Measurements from ENCODE around the gene SERPINA5.

The SERPINA5 gene

DNA sequence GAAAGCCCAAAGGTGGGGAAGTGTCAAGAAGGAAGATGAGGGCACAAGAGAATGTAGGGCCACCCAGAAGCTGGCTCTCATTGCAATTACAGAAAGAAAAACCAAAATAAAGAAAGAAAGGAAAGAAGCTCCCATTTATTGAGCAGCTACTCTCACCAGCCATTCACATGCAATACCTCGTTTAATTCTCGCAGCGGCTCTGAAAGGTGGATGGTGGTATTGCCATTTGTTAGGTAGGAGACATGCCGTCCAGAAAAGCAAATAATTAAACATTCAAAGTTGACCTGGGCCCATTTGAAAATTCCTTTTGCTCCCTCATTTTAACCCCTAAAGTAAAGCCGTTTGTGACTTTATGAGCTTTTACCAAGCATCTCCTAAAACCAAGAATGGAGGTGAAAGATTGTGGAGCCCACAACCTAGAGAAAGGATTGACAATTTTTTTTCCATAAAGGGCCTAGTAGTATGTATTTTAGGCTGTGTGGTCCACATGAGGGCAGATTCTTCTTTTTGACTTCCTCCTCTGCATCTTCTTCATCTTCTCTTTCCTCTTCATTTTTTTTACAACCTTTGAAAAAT lies 36.2 kb downstream of the SERPINA5 start:
- H3K9me3 Mint-ChIP-seq, result peaks cover 8% of the 10 kb centered on the region
- H3K4me1 Mint-ChIP-seq, result no peaks in the 10 kb centered on the region
- H3K4me3 Mint-ChIP-seq, result no peak overlapping the region
- H3K36me3 Mint-ChIP-seq, result no peaks in the 10 kb centered on the region
- no peak overlapping the region for H3K27ac Mint-ChIP-seq
- H3K27me3 Mint-ChIP-seq, result peaks cover 2% of the 10 kb centered on the region

DNA sequence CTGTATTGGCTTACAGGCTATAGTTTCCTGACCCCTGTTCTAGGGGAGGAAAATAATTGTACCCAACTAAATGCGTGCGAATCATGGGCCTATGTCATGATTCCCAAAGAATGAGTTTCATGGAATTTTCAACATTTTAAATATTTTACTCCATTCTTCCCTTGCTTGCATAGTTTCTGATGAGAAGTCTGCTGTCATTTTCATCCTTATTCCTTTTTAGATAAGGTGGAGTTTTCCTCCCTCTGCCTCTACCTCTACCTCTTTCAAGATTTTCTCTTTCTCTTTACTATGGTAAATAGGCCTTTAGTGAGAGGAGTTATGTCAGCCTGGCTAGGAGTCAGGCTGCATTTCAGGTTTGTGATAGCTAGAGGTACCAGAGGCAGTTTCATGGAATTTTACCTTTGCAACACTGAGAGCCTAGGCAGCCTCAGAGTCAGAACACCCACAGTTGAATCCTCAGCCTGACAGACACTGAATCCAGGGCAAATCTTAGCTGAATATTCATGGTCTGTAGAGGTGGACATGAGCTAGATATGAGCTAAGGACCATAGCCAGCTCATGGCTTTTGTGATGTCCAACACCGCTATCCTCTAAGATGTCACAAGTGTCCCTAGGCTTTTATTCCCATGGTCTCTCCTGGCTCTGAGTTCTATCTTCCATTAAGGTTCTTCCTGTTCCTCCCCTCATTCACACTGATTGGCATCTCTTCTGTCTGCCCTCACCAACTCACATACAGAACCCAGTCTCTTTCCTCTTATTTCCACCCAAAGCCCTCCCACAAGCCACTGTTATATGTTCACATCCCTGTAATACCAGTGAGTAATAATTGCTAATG lies 37.0 kb downstream of the SERPINA5 start:
- Mint-ChIP-seq H3K9me3 (peaks cover 8% of the 10 kb centered on the region), H3K4me3 (no peak overlapping the region)

DNA sequence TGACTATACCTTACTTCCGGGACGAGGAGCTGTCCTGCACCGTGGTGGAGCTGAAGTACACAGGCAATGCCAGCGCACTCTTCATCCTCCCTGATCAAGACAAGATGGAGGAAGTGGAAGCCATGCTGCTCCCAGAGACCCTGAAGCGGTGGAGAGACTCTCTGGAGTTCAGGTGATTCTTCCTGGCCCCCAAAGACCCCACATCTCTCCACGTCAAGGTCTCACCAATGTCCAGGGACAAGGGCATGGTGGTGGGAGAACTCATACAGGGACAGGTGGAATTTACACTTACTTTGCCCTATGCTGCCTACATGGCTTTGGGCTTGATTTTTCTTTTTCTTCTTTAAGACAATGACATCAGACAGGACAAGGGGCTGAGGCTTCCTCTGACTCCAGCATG lies 38.1 kb downstream of the SERPINA5 start:
- Mint-ChIP-seq H3K36me3 (no peaks in the 10 kb centered on the region), H3K9me3 (peaks cover 8% of the 10 kb centered on the region), H3K27ac (no peak overlapping the region), H3K27me3 (peaks cover 3% of the 10 kb centered on the region), H3K4me3 (no peak overlapping the region), H3K4me1 (no peaks in the 10 kb centered on the region)

More for the DNA sequence above, 37.0 kb downstream of the SERPINA5 start:
- H3K36me3 Mint-ChIP-seq, result no peaks in the 10 kb centered on the region
- H3K27me3 Mint-ChIP-seq, result peaks cover 2% of the 10 kb centered on the region
- no peak overlapping the region for H3K27ac Mint-ChIP-seq
- no peaks in the 10 kb centered on the region for H3K4me1 Mint-ChIP-seq

DNA sequence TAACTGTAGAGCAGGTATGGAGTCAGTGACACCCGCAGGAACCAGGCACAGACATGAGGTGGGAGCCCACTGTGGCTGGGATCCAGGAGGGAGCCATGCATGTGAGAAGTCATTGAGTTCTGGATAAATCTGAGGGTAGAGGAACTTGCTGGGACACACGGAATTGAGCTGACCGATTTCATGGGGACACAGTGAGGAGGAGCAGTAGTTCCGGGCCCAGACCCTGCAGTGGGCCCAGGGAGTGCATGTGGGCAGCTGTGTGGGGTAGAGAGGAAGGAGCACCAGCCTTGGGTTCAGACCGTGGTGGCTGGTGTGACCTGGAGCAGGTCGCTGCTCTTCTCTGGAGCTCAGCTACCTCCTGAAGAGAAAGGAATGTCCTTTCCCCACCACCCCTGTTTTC lies 39.4 kb downstream of the SERPINA5 start:
- no peaks in the 10 kb centered on the region for H3K4me1 Mint-ChIP-seq
- no peak overlapping the region for H3K4me3 Mint-ChIP-seq
- H3K27me3 Mint-ChIP-seq, result peaks cover 3% of the 10 kb centered on the region
- no peaks in the 10 kb centered on the region for H3K36me3 Mint-ChIP-seq
- no peak overlapping the region for H3K27ac Mint-ChIP-seq
- peaks cover 8% of the 10 kb centered on the region for H3K9me3 Mint-ChIP-seq

DNA sequence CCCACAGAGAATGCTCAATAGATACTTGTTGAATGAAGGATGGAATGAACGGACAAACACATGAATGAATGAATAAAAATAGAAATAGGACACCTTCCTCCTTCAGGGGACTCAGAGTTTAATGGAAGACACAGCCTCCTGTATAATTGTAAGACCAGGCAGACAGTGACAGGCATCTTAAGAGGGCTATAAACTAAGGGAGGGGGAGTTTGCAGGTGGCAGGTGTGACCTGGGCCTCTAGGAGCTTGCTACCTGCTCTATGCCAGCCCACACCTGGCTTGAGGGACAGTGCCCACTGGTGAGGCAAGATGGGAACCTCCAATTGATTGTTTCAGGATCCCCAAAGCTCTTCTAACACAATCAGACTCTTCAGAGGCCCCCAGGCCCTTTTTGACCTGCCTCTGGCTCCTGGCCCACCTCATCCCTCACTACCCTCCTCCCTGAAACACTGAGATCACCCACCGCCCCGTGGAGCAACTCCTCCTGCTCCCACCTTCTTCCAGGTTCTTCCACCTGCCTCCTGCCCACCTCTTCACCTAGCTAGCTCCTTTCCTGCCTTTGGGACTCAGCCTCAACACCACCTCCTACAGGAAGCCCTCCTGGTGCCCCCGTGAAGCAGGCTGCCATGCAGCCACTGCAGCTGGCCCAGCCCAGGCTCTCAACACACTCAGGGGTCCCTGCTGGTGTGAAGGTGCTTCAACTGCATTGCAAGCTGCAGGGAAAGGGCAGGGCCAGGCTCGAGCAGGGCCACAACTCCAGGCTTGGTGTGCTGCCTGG lies 40.3 kb downstream of the SERPINA5 start:
- Mint-ChIP-seq H3K4me1 (no peaks in the 10 kb centered on the region), H3K4me3 (no peak overlapping the region), H3K9me3 (peaks cover 8% of the 10 kb centered on the region), H3K36me3 (no peaks in the 10 kb centered on the region), H3K27me3 (peaks cover 3% of the 10 kb centered on the region), H3K27ac (no peak overlapping the region)

DNA sequence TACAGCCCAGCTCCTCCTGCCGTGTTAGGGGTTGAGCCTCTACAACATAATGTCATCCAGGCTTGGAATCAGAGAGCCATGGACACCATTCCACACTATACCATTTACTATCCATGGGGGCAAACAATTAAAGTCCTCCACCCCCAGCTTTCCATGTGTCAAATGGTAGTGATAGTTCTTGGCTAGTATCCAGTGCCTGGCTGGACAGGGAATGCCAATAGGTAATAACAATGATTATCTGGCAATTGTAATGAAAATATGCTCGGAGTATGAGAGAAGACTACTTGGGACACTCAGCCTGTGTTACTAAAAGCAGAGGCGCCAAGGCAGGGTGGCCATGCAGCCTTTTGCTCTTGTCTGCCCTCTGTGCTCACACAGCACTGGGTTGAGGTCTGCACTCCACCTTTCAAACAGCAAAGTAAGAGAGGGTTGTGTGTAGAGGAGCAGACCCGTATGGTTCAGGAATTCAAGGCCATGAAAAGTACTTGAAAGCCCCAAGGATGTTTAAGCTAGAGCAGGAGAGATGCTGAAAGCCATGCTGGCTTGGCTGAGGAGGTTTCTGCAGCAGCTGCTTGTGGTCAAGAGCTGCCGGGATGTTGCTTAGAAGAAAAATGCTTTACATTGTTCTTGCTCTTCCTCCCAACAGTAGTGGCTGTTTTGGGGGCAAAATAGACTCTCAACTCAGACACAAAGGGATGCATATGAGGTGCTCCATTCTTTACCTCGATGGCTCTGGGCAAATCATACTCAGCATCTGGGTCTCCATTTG lies 41.6 kb downstream of the SERPINA5 start:
- Mint-ChIP-seq H3K4me3 (no peak overlapping the region), H3K36me3 (no peaks in the 10 kb centered on the region), H3K27me3 (peaks cover 3% of the 10 kb centered on the region), H3K27ac (no peak overlapping the region), H3K4me1 (no peaks in the 10 kb centered on the region), H3K9me3 (peaks cover 8% of the 10 kb centered on the region)

DNA sequence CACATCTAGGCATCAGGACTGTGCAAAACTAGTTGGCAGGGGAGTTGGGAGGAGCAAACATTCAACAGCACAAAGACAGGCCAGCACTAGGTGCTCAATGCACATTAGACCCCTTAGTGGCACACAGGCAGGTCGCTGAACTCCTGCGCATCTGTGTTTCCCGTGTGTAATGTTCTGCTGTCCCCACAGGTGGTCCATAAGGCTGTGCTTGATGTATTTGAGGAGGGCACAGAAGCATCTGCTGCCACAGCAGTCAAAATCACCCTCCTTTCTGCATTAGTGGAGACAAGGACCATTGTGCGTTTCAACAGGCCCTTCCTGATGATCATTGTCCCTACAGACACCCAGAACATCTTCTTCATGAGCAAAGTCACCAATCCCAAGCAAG lies 42.2 kb downstream of the SERPINA5 start:
- Mint-ChIP-seq H3K27ac (no peak overlapping the region), H3K9me3 (peaks cover 8% of the 10 kb centered on the region), H3K27me3 (peaks cover 3% of the 10 kb centered on the region), H3K36me3 (no peaks in the 10 kb centered on the region), H3K4me3 (no peak overlapping the region), H3K4me1 (no peaks in the 10 kb centered on the region)

DNA sequence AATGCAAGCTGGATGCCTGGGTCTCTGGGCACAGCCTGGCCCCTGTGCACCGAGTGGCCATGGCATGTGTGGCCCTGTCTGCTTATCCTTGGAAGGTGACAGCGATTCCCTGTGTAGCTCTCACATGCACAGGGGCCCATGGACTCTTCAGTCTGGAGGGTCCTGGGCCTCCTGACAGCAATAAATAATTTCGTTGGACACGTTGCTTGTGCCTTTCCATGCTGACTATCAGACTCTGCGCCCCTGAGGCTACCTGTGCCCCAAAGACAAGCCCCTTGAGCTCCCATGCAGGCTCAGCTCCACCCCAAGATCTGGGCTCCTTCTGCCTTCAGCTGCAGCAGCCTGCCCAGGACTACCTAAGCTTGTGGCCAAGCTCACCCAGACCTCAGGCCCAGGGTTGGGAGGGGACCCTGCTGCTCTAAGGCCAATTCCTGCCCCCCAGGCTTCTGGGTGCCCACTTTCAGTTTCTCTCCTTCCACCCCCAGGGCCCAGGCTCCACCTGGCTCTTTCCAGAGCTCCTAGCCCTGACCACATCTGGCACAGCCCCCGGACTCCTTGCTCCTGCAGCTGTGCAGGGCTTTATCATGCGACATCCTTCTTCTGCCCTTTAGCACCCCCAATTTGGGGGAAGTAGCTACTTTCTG lies 42.8 kb downstream of the SERPINA5 start:
- Mint-ChIP-seq H3K4me1 (no peaks in the 10 kb centered on the region), H3K27ac (no peak overlapping the region), H3K36me3 (no peaks in the 10 kb centered on the region), H3K9me3 (peaks cover 3% of the 10 kb centered on the region), H3K27me3 (peaks cover 3% of the 10 kb centered on the region), H3K4me3 (no peak overlapping the region)

DNA sequence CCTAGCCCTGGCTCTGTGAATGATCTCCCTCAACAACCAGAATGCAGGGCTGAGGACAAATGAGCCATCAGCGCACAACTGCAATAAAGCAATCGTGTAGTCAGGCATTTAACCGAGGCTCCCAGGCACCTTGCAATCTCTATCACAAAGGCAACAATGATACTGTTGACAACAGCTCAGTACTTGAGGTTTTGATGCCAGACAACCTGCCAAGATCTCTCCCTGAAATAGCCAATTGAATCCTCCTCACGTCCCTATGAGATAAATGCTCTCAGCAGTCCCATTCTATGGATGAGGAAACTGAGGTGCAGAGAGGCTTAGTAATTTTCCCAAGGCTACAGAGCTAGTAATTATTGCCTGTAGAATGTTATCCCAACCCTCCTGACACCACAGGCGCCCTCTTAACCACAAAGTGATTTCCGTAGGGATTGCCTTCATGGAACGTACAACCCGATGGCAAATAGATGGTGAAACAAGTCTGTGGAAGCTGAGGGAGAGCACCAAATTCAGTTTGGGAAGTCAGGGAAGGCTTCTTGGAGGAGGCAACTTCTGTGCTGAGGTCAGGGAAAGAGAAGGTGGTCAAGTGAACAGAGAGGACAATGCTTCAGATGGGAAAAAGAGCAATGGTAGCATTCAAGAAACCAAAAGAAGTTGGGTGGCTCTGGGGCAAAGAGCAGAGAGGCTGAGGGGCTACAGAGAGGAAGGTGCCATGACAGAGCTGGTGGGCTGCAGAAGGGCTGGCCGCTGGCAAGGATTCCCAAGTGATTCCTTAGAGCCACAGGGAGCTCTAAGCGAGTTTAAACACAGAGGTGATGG lies 43.5 kb downstream of the SERPINA5 start:
- Mint-ChIP-seq H3K4me1 (no peaks in the 10 kb centered on the region), H3K4me3 (no peak overlapping the region), H3K27ac (no peak overlapping the region), H3K36me3 (no peaks in the 10 kb centered on the region), H3K27me3 (peaks cover 3% of the 10 kb centered on the region), H3K9me3 (no peaks in the 10 kb centered on the region)

DNA sequence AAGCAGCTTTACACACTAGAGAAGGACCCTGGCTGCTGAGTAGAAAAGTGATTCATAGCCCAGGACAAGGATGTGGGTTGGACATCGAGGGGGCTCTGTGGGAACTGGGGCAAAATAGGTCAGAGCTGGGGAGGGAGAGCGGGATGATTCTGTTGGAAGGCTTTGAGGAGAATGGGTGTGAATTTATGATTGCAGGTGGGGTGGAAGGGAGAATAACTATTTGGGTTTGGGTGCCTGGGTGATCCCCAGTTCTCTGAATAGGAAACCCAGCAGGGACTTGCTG lies 44.1 kb downstream of the SERPINA5 start:
- Mint-ChIP-seq H3K27me3 (peaks cover 3% of the 10 kb centered on the region), H3K27ac (no peak overlapping the region), H3K36me3 (no peaks in the 10 kb centered on the region), H3K4me3 (no peak overlapping the region), H3K4me1 (no peaks in the 10 kb centered on the region), H3K9me3 (no peaks in the 10 kb centered on the region)

DNA sequence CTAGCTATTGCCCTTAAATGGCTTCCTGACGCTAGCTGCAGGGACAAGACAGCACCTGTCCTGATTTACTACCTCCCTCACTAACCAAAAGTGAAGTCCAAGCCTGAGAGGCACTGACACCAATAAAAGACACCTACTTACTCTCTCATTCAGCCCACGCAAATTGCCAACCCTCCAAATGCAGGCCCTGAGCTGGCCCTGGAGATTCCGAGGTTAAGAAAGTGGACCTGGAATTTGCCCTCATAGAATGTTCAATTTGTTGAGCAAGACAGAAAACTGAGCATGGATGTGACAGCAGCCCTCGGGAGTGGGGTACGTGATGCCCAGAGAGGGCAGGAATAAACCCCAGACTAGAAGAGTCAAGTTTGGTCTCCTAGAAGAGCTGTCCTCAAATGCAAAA lies 47.4 kb downstream of the SERPINA5 start:
- H3K4me1 Mint-ChIP-seq, result no peaks in the 10 kb centered on the region
- peaks cover 1% of the 10 kb centered on the region for H3K27me3 Mint-ChIP-seq
- no peak overlapping the region for H3K4me3 Mint-ChIP-seq
- H3K27ac Mint-ChIP-seq, result no peak overlapping the region
- no peaks in the 10 kb centered on the region for H3K9me3 Mint-ChIP-seq
- H3K36me3 Mint-ChIP-seq, result no peaks in the 10 kb centered on the region

DNA sequence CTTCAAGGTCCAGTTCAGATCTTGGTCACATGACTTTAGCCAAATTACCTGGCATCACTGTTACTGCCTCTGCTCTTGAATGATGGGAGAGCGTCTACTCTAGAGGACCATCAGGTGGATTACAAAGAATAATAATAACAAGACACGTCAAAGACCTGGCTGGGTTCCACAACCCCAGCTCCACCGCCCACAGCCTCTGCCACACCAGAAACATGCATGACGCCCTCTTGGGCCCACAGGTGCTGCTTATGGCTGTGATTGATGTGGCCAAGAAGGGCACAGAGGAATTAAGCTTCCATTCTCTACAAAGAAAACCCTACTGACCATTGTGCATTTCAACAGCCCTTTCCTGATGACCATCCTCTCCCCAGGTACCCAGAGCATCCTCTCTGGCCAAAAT lies 49.2 kb downstream of the SERPINA5 start:
- H3K9me3 Mint-ChIP-seq, result no peaks in the 10 kb centered on the region
- no peak overlapping the region for H3K27ac Mint-ChIP-seq
- H3K36me3 Mint-ChIP-seq, result no peaks in the 10 kb centered on the region
- H3K4me1 Mint-ChIP-seq, result no peaks in the 10 kb centered on the region
- no peak overlapping the region for H3K4me3 Mint-ChIP-seq
- H3K27me3 Mint-ChIP-seq, result no peaks in the 10 kb centered on the region

DNA sequence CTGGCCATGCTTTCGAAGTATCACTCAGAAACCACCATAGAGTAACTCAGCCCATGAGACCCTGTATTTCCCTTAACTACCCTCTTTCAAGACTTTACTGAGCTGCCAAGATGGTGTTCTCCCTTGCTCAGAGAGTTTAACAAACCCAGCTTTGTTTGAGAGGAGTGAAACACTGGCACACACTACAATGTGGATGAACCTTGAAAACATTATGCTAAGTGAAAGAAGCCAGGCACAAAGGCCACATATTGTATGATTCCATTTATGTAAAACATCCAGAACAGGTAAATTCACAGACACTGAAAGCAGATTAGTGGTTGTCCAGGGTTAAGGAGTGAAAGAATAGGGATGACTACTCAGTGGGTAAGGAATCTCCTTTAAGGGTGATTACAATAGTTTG lies 49.8 kb downstream of the SERPINA5 start:
- Mint-ChIP-seq H3K27me3 (no peaks in the 10 kb centered on the region), H3K36me3 (no peaks in the 10 kb centered on the region), H3K27ac (no peak overlapping the region), H3K9me3 (no peaks in the 10 kb centered on the region), H3K4me3 (no peak overlapping the region), H3K4me1 (no peaks in the 10 kb centered on the region)

DNA sequence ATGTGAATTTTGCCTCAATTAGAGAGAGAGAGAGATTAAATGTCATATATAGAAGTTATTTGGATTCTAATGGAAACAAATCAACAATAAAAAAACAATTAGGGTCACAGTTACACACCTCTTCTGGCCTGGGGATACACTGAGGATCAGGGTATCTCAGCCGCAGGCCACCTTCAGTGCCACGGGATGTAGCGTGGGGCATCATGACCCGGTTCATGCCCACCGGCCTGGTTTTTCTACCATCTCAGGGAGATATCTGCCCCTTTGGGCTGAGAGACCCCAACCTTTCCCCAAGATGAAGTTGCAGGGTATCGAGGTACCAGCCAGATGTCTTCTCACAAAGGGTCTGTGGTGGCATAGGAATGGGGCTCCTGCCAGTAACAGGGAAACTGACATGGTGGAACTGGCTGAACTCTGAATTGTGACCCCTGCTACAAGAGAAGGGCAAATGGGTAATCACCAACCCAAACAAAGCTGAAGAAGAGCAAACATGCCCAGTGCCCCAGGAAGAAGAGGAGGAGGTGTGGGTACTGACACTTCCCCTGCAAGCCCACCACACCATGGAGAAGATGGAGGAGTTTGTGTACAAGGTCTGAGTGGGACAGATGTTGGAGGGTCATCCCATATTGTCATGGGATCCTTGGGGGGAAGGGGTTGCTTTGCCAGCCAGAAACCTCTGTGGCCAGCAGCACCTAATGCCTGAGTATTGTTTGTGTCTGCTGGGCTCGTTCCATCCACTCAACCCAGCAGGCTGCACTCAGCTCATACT lies 50.5 kb downstream of the SERPINA5 start:
- Mint-ChIP-seq H3K27ac (no peak overlapping the region), H3K4me3 (no peak overlapping the region)

More for the DNA sequence above, 50.5 kb downstream of the SERPINA5 start:
- H3K4me1 Mint-ChIP-seq, result no peaks in the 10 kb centered on the region
- no peaks in the 10 kb centered on the region for H3K9me3 Mint-ChIP-seq
- H3K36me3 Mint-ChIP-seq, result no peaks in the 10 kb centered on the region
- no peaks in the 10 kb centered on the region for H3K27me3 Mint-ChIP-seq

Measured in activated naive CD4-positive, alpha-beta T cell treated with anti-CD3 and anti-CD28 coated beads, Interleukin-2, amount 50 U/mL, for 24 hours (primary cell).